RPMI8226 (cell line): ENCODE data around the gene COMMD4.

Experiments
- DNase-seq: peaks from one replicate; pipeline ENCODE4 v3.0.0-alpha.2; 2015

The COMMD4 gene

DNA sequence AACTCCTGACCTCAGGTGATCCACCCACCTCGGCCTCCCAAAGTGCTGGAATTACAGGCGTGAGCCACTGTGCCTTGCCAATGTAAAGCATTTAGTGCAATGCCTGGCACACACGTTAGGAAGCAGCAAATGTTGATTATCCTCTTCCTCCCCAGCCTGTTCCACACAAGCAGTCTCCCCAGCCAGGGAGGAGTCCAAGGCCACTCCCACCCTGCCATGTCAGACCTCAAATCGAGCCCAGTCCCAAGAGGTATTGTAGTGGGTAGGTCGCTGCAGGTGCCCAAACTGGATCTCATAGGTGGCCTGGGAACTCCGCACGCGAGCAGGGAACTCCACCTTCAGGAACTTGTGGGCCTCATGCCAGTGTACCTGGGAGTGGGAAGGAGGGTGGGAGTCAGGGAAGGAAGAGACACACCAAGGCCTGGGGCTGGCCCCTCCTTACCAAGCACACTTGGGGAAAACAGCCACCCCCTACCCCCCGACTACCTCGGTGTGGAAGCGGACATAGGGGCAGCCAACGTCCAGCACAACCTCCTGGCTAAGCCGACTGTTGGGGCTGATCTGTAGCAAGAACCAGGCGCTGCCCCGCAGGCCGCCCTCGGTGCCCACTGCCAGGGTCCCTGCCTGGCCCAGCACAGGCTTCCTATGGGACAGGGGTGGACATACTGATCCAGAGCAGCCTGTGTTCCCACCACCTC is 22.3 kb downstream of the COMMD4 start:
- no peak for DNase-seq

DNA sequence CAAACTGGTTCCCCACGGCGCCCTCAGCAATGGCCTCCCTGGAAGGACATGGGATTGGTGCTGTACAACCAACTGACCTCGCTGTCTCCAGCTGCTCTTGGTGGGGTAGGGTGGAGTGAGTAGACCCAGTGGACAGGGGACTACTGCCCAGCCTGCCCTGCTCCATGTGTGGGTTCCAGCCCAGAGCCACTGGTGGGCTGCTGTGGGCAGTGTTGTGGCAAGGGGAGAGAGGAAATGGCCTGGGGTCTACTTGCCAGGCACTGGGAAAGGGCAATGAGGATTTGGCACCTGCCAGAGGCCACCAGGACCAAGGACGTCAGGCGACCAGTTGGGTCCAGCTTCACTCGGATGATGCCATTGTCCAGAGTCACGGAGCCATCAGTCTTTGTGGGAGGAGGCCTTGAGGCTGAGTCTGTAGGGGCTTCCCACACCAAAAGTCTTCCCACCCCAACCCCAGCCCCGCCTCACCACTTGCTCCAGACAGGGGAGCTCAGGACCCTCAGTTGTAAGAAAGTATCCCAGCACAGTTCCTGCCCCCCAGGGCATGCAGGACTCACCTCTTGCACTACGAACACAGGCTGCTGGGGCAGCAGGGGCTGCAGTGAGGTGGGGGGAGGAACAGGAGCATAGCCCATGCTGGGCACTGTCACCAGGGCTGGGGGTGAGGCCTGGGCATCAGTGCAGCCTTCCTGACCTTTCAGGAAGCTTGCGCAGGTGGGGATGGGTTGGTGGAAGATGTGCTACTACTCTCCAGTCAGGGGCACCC is 23.1 kb downstream of the COMMD4 start:
- no peak for DNase-seq

DNA sequence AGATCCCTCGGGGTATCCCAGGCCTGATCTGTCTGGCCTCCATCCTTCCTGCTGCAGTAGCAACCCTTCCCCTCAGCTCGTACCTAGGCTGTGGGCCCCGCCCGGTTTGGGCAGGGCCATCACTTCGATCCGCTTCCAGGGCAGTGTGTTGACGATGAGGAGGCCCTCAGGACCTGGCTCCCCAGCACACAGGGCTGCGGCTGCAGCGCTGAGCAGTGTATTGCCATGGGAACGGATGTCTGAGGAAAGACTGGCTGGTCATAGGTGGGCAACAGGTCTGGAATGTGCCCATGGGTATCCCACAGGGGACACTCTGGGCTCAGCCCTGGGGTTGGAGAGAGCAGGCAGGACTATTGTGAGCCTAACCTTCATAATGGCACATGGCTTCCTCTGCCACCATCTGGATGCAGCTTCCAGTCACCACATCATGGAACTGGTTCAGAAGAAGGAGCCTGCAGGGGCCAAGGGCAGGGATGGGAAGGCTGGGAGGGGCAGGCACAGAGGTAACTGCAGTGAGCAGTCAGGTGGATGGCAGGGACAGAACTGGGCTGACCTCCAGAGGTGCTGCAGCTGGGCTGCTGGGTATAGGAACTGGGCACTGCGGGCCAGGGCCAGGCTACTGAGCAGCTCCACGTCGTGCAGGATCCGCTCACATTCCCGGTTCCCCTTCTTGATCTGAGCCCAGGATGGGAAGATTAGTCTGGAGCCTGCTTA is 23.8 kb downstream of the COMMD4 start:
- DNase-seq = no peak

- DNase-seq = no peak
Observed at GRCh38 chr15:75360391-75360790, 24.5 kb downstream of the COMMD4 start.

GRCh38 chr15:75360856-75361255 is 25.0 kb downstream of the COMMD4 start:
- DNase-seq = no peak

- no peak for DNase-seq
Observed at GRCh38 chr15:75361361-75361988, 25.6 kb downstream of the COMMD4 start.

- DNase-seq = no peak
Observed at GRCh38 chr15:75361989-75362641, 26.3 kb downstream of the COMMD4 start.

DNA sequence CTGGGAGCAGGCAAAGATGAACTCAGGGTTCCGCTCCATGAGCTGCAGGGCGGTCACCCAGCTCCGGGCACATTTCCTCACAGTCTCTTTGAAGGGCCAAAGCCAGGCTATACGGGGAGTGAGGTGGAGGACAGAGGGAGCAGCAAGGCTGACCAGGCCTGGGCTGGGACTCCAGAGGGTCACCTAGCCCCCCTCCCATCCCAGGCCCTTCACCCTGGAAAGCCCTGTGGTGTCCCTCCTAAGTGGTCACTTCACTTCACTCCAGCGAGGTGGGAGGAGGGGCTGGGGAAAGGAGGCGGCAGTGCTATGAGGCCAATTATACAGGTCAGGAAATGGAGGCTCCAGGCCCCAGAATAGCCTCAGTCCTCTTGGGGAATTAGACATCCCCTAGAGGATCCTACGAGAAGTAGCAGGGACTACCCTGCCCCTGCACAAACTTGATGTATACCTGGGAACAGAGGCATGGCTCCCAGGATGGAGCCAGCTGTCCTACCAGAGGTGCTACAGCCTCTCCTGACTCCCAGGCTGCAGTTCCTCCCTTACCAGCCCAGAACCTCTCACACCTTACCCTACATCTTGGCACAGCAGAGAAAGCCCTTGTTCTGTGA is 26.9 kb downstream of the COMMD4 start:
- no peak for DNase-seq

GRCh38 chr15:75363786-75364185 is 27.9 kb downstream of the COMMD4 start:
- DNase-seq = no peak

- DNase-seq = no peak
Observed at GRCh38 chr15:75364881-75365280, 29.0 kb downstream of the COMMD4 start.

GRCh38 chr15:75366163-75366562 is 30.3 kb downstream of the COMMD4 start:
- no peak for DNase-seq

DNA sequence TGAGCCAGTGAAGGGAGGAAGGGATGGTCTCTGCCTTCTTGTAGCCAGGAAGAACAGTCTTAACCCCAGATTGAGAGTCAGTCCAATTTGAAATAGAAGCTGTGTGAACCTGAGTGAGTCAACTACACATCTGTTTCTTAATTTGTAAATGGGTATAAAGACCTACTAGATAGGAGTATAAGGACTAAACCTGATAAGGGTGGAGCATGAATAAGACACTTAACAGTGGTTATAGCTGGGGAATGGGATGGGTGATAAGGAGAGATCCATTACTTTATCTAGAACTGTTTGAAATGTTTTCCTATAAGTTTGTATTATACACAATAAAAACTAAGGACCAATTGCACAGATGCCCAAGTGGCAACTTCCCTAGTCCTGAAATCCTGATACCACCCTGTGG is 31.1 kb downstream of the COMMD4 start:
- no peak for DNase-seq

GRCh38 chr15:75367406-75367912 is 31.6 kb downstream of the COMMD4 start:
- no peak for DNase-seq

- DNase-seq = peak; percentile 100
Observed at GRCh38 chr15:75367913-75368688, 32.2 kb downstream of the COMMD4 start, which contains the start of gene MAN2C1. MAN2C1 (minus strand) TSS chr15:75368607; CDS start chr15:75368583, 24 bp downstream.

DNA sequence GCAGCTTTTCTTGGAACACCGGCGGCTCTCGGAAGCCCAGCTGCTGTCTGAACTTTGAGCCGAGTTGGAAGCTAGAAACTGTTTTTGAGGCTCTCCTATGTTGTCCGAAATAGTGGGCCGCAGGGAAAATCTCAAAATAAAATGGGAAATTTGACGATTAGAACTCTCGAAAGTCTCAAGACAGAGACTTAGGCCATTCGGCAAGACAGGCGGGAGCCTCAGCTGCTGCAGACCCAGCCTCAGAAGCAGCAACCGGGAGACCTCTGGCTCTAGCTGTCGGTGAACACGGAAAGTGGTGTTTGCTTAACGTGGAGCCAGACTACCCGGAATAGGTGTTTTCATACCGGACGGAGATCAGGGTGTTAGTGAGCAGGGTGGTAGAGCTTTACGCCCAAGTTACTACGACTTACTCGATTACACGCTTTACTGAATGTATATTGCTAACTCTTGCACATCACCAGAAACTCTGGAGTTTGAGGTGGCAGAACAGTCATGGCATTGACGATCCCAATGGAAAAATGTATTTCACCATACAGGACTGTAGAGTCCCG is 32.9 kb downstream of the COMMD4 start:
- DNase-seq = no peak

- DNase-seq = no peak
Observed at GRCh38 chr15:75369897-75370581, 34.2 kb downstream of the COMMD4 start.

DNA sequence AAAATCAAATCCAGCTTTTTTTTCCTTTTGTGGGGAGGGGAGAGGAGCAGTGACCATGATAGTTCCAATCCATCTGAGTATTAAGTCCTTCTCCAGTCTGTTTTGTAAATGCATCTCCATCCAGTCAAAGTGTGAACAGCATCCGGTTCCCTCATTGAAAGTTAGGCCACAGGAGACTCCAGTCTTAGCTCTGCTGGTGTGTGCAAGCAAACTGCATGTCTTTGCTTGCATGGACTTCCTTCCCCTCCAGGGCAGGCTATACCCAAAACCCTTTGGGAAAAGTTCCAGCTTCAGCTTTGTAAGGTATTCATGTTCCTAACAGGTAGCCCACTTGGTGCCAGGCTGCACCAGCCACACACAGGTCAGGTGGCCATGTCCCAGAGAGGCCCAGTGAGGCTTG is 35.6 kb downstream of the COMMD4 start:
- no peak for DNase-seq

DNA sequence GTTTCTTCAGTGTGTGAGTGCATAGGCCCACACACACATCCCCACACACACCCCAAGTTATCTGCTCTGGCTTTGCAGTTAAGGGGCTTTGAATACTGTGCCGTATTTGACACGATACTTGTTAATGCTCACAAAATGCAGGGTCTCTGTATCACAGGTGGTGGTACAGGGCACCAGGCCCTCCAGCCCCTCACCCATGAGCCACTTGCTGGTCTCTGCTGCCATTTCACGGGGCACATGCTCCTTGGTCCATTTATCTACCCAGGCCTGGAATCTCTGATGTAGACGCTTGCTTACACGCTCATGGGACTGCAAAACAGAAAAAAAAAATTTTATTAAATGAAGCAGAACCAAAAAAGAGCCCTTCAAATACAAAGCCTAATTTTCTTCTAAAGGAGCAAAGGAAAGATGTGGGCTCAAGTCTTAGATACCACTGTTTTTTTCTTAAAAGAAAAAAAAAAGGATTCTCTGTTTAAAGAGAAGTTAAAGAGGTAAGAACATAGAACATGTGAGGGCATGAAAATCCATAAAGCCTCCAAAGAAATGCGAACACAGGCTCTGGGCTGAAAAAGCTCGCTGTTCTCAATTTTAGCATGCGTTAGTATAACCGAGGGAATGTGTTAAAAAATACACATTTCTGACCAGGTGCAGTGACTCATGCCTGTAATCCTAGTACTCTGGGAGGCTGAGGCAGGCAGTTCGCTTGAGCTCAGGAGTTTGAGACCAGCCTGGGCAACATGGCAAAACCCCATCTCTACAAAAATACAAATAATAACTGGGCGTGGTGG is 36.2 kb downstream of the COMMD4 start:
- DNase-seq = no peak

- DNase-seq = peak; percentile 81
Observed at GRCh38 chr15:75380773-75381172, 44.9 kb downstream of the COMMD4 start.
